GM13976 (cell line): ENCODE data around the gene DMPK.

ENCODE experiments used
- DNase-seq: peaks from one replicate; pipeline ENCODE4 v3.0.0; 2012; ENCODE audit warnings: low spot score
- in situ Hi-C: fragments of 300-500 bp; cut with MboI; formaldehyde crosslinking; loops from one replicate; pipeline ENCODE4 v1.12.0; 2022; ENCODE audit warnings: low sequenced_read_pairs, mixed read lengths, inconsistent platforms; ENCODE audit not compliant: unreplicated experiment
- TF ChIP-seq, protein P1 (sequence below): IDR thresholded peaks from 2 replicates; pipeline ENCODE4 v1.5.1; 2012; ENCODE audit warnings: borderline replicate concordance, mild to moderate bottlenecking; ENCODE audit not compliant: insufficient read depth; ENCODE audit errors: extremely low read depth, missing control alignments, control extremely low read depth

DMPK gene

DNA sequence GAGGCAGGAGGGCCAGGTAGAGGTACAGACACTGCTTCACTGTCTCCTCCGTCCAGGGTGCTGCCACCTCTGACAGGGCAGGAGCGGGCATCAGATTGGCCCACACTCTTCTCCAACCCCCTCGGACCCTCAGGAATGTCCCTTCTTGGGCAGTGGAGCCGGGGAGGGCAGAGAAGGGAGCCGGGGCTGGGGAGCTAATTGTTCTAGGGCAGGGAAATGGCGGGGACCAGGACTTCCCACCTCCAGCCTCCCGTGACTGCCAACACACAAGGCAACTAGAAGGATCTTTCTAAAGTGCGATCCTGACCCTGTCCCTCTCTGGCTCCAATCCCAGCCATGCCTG lies 42.9 kb upstream of the DMPK start:
- DNase-seq: no peak
- in situ Hi-C loops: no loop called here
- TF ChIP-seq, protein P1, sequence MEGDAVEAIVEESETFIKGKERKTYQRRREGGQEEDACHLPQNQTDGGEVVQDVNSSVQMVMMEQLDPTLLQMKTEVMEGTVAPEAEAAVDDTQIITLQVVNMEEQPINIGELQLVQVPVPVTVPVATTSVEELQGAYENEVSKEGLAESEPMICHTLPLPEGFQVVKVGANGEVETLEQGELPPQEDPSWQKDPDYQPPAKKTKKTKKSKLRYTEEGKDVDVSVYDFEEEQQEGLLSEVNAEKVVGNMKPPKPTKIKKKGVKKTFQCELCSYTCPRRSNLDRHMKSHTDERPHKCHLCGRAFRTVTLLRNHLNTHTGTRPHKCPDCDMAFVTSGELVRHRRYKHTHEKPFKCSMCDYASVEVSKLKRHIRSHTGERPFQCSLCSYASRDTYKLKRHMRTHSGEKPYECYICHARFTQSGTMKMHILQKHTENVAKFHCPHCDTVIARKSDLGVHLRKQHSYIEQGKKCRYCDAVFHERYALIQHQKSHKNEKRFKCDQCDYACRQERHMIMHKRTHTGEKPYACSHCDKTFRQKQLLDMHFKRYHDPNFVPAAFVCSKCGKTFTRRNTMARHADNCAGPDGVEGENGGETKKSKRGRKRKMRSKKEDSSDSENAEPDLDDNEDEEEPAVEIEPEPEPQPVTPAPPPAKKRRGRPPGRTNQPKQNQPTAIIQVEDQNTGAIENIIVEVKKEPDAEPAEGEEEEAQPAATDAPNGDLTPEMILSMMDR: no peak

DNA sequence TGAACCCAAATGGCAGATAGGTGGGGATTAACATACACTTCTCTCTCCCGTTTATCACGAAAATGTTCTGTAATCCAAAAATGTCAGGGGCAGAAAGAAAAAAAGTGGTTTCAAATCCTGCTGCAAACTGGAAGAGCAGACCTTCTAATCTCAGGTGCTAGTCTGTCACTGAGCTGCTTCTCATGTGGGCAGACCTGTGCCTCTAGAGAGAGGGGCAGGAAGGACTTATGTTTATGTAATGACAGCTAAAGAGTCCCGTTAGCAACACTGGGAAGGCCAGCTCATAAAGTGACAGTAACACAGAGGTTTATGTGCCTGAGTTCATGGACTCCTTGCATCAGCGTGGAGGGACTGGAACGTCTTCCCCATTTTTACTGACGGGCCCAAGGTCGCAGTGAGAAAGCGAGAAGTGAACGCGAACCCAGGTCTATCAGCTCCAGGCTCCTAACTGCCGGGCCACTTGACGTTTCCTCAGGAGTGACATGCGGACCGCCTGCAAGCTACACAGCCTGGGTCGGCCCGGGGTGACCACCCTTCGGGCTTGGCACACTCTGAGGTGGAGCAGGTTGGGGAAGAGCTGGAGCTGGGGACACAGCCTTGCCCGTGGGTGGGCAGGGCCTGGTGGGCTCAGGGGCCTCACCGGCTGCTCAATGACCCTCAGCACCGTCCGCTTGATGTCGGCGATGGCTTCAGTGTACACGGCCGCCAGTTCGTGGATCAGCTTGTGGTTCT lies 42.4 kb upstream of the DMPK start:
- TF ChIP-seq, protein P1: no peak
- in situ Hi-C loops: no loop called here
- DNase-seq: no peak

DNA sequence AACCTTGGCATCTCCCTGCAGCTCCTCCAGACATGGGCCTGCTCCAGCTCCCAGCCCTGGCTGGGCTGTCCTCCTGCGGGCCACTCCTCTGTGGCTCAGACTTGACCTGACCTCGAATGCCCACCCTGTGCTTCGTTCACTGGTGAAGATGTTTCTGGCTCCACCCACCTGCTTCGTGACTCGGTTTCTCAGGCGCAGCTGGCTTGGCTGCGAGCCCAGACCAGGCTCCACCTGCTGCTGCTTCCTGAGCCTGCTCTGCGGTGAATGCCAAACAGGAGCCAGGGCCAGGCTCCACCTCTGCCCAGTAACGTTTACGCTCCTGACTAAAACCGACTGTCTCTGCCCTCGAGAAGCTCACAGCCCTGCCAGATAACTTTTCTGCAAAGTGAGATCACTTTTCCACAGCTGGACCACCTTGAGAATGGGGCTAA lies 41.8 kb upstream of the DMPK start:
- no peak for DNase-seq
- in situ Hi-C loops: no loop called here
- TF ChIP-seq, protein P1: no peak

DNA sequence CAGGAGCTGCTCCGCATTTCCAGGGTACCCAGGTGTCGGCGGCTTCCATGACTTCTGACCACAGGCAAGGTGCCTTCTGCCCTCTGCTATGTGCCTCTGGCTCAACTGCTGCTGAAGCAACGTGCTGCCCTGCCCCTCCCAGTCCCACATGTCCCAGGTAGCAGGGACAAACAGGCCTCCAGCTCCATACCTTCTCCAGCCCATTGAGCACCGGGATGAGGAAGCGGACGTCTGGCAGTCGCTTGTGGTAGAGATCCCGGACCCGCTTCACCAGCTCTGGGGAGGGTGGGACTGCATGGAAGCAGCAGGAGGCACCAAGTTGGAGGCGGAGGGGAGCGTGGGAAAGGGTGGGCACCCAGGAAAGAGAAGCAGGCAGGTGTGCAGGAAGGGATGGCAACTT lies 40.9 kb upstream of the DMPK start:
- no peak for DNase-seq
- TF ChIP-seq, protein P1: no peak
- in situ Hi-C loops: no loop called here

DNA sequence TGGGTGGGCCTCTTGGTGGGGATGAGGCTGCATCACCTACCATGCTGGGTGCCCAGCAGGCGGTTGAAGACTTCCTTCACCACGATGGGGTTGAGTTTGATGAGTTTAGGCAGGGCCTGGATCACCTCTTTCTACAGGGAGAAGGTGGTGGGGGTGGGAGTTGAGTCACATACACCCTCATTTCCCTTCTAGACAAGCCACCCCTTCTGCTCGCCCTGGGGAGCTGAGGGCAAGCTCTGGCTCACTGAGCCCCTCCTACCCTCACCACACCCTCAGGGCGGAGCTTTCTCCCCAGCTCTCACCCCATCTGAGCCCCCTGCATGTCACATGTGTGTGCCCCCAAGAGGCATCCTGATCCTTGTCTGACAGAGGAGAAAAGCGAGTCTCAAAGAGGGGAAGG lies 40.4 kb upstream of the DMPK start:
- in situ Hi-C loops: no loop called here
- TF ChIP-seq, protein P1: no peak
- no peak for DNase-seq

DNA sequence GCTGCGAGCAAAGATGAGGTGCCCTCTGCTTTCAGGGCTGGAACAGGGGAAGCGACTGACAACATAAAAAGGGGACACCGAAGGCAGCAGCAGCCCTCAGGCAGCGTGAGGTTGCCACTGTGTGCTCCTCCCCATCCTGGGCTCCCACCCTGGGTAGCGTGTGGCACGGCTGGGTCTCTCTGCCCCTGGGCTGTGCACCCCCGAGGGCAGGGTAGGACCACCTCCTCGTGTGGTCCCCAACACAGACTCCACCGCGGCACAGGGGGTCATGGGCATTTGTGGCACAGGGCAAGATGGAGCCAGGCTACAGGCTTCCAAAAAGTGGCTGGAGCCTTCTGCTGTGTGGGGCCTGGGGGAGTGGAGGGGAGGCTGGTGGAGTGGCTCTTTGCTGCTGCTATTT lies 39.3 kb upstream of the DMPK start:
- in situ Hi-C loops: no loop called here
- DNase-seq: no peak
- TF ChIP-seq, protein P1: no peak
